Measurements from ENCODE around the gene DPP10. TPM values are rescaled to one million over a fixed set of nuclear protein-coding genes. Genes with fewer than 3 reads are reported as not detected.
"Not testable (repeated sequence)": the region's sequence is repeated elsewhere in the genome, so short reads cannot be mapped to it uniquely, and the experiment has no call there.

DPP10 gene
- total RNA-seq, 1 donor from 2014 or later: not detected

- DNase-seq (ENCODE audit: low read depth, low spot score): no peak
Measured at GRCh38 chr2:115389898-115390565, 947.6 kb downstream of the DPP10 start.

DNA sequence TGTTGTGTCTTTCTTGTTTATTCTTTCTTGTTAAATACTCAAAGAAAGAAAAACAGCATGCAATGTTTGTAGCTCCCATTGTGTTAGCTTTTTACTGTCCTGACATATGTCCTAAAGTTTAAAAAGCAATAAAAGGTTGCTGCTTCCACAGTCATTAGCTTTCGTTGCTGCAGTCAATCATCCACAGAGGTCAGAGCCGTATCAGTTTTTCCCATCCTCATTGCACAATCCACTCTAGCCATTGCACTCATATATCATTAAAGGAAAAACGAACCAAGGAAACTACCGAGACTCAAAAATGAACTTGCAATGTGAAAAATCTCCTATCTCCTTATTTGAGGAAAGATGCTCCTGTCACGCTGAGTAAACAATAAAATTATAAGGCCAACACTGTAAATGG is 954.1 kb downstream of the DPP10 start:
- DNase-seq (ENCODE audit: low read depth, low spot score): no peak

- no peak for DNase-seq (ENCODE audit: low read depth, low spot score)
Measured at GRCh38 chr2:115400940-115401339, 958.5 kb downstream of the DPP10 start.

GRCh38 chr2:115412501-115412900 is 970.1 kb downstream of the DPP10 start:
- DNase-seq (ENCODE audit: low read depth, low spot score): no peak

- DNase-seq (ENCODE audit: low read depth, low spot score): no peak
Measured at GRCh38 chr2:115413791-115414190, 971.4 kb downstream of the DPP10 start.

DNA sequence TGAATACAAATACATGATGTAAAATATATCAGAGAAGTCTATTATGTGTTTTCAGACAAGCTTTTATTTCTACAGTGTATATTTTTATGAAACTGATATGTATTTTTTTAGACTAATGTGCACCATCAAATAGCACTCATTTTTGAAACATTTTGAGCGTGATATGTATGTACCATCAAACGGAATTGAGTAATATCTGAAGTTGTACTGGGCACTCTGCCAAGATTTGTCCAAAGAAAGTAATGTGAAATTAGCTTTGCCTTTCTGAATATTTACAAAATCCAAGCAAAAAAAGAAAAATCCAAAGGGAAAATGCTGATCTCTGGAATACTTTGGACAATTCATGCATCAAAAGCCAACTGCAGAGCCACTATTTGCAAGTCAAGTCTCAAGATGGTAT is 972.0 kb downstream of the DPP10 start:
- DNase-seq (ENCODE audit: low read depth, low spot score): no peak

- no peak for DNase-seq (ENCODE audit: low read depth, low spot score)
Measured at GRCh38 chr2:115422004-115422634, 979.7 kb downstream of the DPP10 start.

DNA sequence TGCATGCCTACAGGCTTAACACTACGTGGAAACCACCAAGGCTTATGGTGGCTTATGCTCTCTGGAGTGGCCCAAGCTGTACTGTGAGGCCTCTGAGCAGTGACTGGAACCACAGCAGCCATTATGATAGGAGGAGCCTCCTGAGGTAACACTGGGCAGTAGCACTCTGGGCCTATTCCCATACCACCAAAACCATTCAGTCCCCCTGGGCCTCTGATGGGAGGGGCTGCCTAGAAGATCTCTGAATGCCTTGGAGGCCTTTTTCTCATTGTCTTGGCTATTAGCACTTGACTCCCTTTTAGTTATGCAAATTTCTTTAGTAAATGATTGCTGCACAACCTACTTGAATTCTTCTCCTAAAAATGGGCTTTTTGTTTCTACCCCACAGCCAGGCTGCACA is 985.0 kb downstream of the DPP10 start:
- DNase-seq (ENCODE audit: low read depth, low spot score): no peak

DNA sequence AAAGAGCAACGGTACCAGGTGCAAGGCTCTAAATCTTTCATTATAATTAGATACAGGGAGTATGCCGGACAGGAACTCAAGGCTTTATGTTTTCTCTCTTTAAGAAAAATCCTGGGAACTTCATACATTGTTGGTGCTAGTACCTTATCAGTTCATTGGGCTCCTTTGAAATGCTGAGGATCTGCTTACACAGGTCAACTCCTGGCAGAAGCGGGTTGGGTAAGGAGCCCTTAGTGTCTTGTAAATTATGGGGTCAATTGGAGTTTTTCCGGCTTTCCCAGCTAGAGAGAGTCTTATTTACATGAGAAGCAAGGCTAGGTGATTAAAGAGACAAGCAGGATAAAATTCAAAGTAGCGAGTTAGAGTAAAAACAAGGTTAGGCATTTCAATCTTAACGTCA is 998.3 kb downstream of the DPP10 start:
- not testable (repeated sequence) for DNase-seq (ENCODE audit: low read depth, low spot score)

DNA sequence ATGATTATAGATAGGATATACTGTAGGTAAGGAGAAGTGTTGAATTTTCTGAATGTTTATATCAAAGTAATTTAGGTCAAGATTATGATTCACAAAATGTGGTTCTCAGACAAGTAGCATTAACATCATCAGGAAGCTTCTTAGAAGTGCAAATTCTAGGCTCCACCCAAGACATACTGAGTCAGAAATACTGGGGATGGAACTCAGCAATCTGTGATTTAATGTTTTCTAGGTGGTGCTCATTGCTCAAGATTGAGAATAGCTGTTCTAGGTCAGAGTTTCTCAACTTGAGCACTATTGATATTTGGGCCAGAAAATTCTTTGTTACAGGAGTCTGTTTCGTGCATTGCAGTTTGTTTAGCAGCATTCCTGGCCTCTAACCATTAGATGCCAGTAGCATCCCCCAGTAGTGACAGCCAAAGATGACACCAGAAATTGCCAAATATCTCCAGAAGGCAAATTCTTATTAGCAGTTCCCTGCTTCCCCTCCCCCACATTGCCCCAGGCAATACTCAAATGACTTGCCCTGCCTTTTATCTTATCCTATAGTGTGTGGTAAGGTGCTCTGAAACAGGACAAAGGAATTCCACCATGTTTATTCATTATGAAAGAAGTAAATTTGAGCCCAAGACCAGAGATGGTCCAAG is 1001.2 kb downstream of the DPP10 start:
- no peak for DNase-seq (ENCODE audit: low read depth, low spot score)

- no peak for DNase-seq (ENCODE audit: low read depth, low spot score)
Measured at GRCh38 chr2:115460008-115460407, 1017.6 kb downstream of the DPP10 start.

DNA sequence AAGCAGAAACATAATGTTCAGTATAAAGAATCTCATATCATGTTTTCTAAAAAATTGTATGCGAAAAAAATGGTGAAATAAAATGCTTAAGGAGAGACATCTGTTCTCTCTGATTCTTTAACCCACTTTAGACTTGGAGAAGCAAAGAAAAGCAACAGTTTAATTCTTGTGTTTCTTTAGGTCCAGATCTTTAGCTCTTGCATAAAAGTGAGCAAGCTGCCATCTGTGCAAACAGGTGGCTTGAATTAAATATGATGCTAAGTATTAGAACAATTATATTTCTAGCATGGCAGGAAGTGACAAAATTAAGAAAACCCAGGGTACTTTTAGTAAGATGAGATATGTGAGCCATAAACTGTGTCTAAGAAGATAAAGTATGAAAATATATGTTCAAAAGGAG is 1038.3 kb downstream of the DPP10 start:
- no peak for DNase-seq (ENCODE audit: low read depth, low spot score)

DNA sequence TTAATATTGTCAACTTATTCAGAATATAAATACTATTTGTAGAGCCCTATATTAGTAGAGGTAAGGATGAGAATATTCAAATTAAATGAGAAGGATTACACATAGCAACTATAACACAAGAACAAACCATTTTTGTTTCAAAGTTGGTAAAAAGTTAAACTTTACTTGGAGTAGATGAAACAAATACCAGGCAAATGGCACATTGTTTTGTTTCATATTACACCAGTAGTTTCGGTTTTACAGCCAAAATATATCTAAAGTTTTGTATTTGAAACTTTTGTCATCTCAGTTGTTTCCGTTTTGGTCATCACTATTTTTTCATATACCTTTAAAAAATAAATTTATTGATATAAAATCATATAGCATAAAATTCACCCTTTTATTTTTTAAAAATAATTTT is 1039.4 kb downstream of the DPP10 start:
- DNase-seq (ENCODE audit: low read depth, low spot score): no peak

GRCh38 chr2:115483666-115484065 is 1041.2 kb downstream of the DPP10 start:
- no peak for DNase-seq (ENCODE audit: low read depth, low spot score)

- no peak for DNase-seq (ENCODE audit: low read depth, low spot score)
Measured at GRCh38 chr2:115484486-115484885, 1042.0 kb downstream of the DPP10 start.

DNA sequence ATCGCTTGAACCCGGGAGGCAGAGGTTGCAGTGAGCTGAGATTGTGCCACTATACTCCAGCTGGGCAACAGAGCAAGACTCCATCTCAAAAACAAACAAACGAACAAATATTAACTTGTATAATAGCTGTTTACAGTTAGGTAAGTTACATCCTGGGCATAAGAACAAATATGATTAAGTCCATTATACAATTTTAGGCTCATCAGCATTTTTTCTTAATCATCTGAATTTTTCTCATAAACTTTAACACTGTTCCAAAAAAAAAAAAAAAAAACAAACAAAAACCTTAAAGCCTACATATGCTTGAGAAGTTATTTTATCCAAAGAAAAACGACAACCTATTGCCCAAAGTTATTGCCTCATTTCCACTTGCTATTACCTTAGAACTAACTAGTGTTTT is 1042.5 kb downstream of the DPP10 start:
- no peak for DNase-seq (ENCODE audit: low read depth, low spot score)

DNA sequence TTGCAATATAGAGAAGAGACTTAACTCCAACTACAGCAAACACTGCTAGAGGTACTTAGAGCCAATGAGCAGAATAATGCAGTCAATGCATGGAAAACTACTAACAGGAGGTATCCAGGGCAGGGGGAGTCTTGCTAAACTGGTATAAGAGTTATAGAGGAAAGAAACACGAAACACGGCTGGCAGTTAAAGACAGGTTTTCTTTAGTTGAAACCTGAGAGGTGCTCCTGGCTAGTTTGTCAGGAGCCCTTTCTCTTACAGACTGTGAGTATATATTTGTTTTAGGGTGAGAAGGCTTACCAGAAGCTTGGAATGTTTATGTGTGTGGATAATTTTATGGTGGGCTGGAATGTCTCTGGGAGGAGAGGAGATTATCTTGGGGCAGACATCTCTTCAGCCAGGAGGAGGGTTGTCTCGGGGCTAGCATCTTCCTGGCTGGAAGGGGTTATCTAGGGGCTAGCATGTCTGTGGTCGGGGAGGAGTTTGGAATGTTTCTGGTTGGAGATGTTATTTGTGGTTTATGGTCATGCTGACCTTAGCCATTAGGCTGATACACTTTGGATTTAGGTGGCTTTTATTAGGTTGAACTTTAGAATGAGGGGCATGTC is 1048.8 kb downstream of the DPP10 start:
- no peak for DNase-seq (ENCODE audit: low read depth, low spot score)

DNA sequence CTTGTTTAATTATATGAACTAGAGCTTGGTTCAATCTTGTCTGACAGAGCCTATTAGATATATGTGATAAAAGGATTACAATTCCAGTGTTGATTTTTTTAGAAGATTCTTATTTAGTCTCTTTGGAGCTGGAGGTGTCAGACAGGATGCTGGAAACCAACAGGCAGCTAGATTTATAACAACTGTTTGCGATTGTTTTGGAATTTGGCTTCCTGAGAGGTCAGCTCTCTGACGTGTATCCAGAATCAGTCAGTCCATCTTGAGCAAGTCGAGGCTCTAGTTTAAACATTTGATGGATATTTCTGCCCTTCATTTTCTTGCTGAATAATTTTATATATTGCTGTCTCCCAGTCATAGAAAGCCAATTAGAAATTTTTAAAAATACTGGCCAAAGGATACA is 1062.9 kb downstream of the DPP10 start:
- DNase-seq (ENCODE audit: low read depth, low spot score): no peak

DNA sequence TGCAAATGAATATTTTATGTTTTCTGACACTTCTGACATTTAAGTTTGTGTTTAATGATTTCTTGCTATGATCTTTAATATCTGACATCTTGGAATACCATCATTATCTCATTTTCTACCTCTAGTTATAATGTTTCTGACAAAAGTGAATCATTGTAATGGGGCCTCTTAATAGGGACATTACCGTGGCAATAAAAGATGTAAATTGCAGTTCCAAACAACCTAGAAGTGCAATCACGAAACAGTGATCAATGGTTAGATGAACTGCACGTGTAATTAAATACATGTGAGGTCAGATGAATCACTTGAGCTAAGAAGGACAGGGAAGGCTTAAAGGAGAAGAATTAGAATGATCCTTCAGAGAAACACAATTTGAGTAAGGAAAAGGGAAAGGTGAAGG is 1078.3 kb downstream of the DPP10 start:
- DNase-seq (ENCODE audit: low read depth, low spot score): no peak

GRCh38 chr2:115524452-115524851 is 1082.0 kb downstream of the DPP10 start:
- no peak for DNase-seq (ENCODE audit: low read depth, low spot score)

GRCh38 chr2:115529627-115530026 is 1087.2 kb downstream of the DPP10 start:
- DNase-seq (ENCODE audit: low read depth, low spot score): no peak

DNA sequence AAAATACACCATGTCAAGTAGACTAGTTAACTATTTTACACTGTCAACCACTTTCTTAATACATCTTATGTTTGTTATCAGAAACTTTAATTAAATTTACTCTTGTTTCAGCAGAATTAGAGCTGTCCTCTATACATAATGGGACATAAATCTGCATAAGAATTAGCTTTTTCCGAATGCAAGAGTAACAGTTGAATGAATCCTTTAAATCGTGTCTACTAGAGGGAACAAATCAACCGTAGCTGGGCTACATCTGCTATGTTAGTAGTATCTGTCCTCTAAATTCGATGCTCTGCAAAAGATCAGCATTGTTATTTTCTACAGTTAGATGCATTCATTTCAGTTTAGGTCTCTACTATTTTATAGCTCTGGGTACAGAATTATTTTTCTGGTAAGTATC is 1090.6 kb downstream of the DPP10 start:
- no peak for DNase-seq (ENCODE audit: low read depth, low spot score)

DNA sequence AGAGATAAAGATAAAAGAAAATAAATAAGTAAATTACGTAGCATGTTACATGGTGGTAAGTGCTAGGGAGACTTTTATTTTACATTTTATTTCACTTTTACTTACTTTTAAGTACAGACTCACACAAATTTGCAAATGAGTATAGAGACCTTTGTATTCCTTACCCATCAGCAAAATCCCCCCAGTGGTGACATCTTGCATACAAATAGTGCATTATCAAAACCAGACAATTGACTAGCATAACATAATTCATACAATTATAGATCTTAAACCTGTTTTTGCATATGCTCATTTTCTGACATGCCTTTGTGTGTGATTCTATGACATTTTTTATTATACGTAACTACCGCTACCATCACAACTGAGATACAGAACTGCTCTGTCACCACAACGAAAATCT is 1099.4 kb downstream of the DPP10 start:
- DNase-seq (ENCODE audit: low read depth, low spot score): no peak
